GM12873 (cell line): ENCODE results near the gene APOBEC2.

Source experiments
- CTCF ChIP-seq: IDR thresholded peaks from 2 replicates; pipeline ENCODE4 v1.5.1; 2012; ENCODE audit warnings: low read depth, mild to moderate bottlenecking, moderate library complexity, low read length, control low read depth; ENCODE audit not compliant: insufficient read depth; ENCODE audit errors: missing control alignments

The APOBEC2 gene

GRCh38 chr6:41056768-41057490, 3.9 kb downstream of the APOBEC2 start:
- TF ChIP-seq CTCF = no peak

- no peak for TF ChIP-seq CTCF
These were observed 5.8 kb downstream of the APOBEC2 start for GRCh38 chr6:41058783-41059181.

- TF ChIP-seq CTCF = no peak
These were observed 6.6 kb downstream of the APOBEC2 start for GRCh38 chr6:41059556-41059955.

- TF ChIP-seq CTCF = no peak
These were observed 8.3 kb downstream of the APOBEC2 start for GRCh38 chr6:41061196-41061726.

GRCh38 chr6:41062056-41062455, 9.1 kb downstream of the APOBEC2 start:
- TF ChIP-seq CTCF = no peak

GRCh38 chr6:41063884-41064285, 10.9 kb downstream of the APOBEC2 start:
- TF ChIP-seq CTCF = no peak

- TF ChIP-seq CTCF = no peak
These were observed 11.8 kb downstream of the APOBEC2 start for GRCh38 chr6:41064841-41065240.
